ENCODE measurements around the gene CUL1. TPM values are rescaled to one million over a fixed set of nuclear protein-coding genes. Genes with fewer than 3 reads are reported as not detected.

CUL1 gene
- total and polyA plus RNA-seq, 4 donors = 22.9 to 56.5 (median 32.8) TPM

DNA sequence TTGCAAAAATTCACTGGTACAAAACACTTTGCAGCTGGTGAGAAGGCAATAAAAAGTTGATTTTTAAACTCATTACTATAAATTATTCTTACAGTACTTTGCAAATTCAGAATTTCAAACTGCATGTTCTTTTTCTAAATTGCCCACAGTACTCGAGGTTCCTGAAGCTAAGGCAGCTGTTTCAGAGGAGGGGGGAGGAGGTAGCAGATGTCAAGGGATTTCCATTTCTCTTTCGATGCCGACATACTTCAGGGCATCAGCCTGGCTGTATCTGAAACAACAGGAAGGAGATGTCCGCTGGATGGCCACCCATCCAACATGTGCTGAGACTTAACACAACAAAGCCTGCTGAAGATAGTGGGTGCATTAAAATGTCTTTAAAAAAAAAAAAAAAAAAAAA, 108.7 kb downstream of the CUL1 start:
- H3K36me3 ChIP-seq (ENCODE audit: control insufficient read depth in 4 of 4, insufficient read depth in 4 of 4, low read length in 4 of 4) = peaks cover 3 to 34% (median 19%) of the 10 kb centered on the region in 4 donors
- H3K27ac ChIP-seq (ENCODE audit: low read depth in 1 of 2, low read length in 1 of 2) = no peak overlapping the region
- DNase-seq (no peak), ATAC-seq (ENCODE audit: insufficient read depth, low FRiP score) (no peak)
- H3K4me3 ChIP-seq = no peak overlapping the region
- H3K4me1 ChIP-seq (ENCODE audit: control insufficient read depth in 5 of 5, insufficient read depth in 5 of 5, low read length in 5 of 5) = no peaks in the 10 kb centered on the region
- no peaks in the 10 kb centered on the region for H3K9me3 ChIP-seq (ENCODE audit: control insufficient read depth in 4 of 4, insufficient read depth in 3 of 4, low read length in 3 of 4)
- H3K9ac ChIP-seq (ENCODE audit: insufficient read depth in 1 of 2, low read length in 2 of 2) = no peak overlapping the region
- TF ChIP-seq, protein P1, sequence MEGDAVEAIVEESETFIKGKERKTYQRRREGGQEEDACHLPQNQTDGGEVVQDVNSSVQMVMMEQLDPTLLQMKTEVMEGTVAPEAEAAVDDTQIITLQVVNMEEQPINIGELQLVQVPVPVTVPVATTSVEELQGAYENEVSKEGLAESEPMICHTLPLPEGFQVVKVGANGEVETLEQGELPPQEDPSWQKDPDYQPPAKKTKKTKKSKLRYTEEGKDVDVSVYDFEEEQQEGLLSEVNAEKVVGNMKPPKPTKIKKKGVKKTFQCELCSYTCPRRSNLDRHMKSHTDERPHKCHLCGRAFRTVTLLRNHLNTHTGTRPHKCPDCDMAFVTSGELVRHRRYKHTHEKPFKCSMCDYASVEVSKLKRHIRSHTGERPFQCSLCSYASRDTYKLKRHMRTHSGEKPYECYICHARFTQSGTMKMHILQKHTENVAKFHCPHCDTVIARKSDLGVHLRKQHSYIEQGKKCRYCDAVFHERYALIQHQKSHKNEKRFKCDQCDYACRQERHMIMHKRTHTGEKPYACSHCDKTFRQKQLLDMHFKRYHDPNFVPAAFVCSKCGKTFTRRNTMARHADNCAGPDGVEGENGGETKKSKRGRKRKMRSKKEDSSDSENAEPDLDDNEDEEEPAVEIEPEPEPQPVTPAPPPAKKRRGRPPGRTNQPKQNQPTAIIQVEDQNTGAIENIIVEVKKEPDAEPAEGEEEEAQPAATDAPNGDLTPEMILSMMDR (IDR thresholded peaks at IDR 0.05; ENCODE audit: control extremely low read depth, extremely low read depth) = no peak
- 88 to 90% methylated on average over 4 of the region's 4 CpGs for WGBS, 2 donors
- H3K27me3 ChIP-seq (ENCODE audit: control insufficient read depth in 3 of 3, insufficient read depth in 3 of 3, low read length in 2 of 3) = no peaks in the 10 kb centered on the region

DNA sequence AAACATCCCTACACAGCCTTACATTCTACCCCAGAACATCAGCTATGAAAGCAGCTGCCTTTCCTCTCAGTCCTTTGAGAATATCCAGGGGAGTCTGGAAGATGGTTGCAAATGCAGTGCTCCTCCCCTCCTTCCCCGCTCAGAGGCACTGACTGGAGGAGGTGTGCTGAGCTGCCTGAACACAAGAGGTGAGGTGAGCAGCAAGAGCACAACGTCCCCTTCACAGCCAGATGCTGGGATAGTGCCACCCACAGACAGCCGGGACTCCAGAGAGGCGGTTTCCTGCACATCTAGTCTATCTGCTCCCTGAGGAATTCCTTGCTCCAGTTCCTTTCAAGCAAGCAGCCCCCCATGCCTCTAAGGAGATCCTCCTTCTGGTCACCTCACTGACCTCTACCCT, 111.2 kb downstream of the CUL1 start:
- TF ChIP-seq, protein P1 (IDR thresholded peaks at IDR 0.05; ENCODE audit: control extremely low read depth, extremely low read depth) = no peak
- ATAC-seq (ENCODE audit: insufficient read depth, low FRiP score) (no peak), DNase-seq (no peak)
- no peak overlapping the region for H3K4me3 ChIP-seq
- no peak overlapping the region for H3K27ac ChIP-seq (ENCODE audit: low read depth in 1 of 2, low read length in 1 of 2)
- H3K36me3 ChIP-seq (ENCODE audit: control insufficient read depth in 4 of 4, insufficient read depth in 4 of 4, low read length in 4 of 4) = peaks cover 1 to 38% (median 22%) of the 10 kb centered on the region in 4 donors
- H3K9ac ChIP-seq (ENCODE audit: insufficient read depth in 1 of 2, low read length in 2 of 2) = no peak overlapping the region
- no peaks in the 10 kb centered on the region for H3K27me3 ChIP-seq (ENCODE audit: control insufficient read depth in 3 of 3, insufficient read depth in 3 of 3, low read length in 2 of 3)
- H3K4me1 ChIP-seq (ENCODE audit: control insufficient read depth in 5 of 5, insufficient read depth in 5 of 5, low read length in 5 of 5) = no peaks in the 10 kb centered on the region
- no peaks in the 10 kb centered on the region for H3K9me3 ChIP-seq (ENCODE audit: control insufficient read depth in 4 of 4, insufficient read depth in 3 of 4, low read length in 3 of 4)
- 83 to 88% methylated on average over 4 of the region's 4 CpGs for WGBS, 2 donors

DNA sequence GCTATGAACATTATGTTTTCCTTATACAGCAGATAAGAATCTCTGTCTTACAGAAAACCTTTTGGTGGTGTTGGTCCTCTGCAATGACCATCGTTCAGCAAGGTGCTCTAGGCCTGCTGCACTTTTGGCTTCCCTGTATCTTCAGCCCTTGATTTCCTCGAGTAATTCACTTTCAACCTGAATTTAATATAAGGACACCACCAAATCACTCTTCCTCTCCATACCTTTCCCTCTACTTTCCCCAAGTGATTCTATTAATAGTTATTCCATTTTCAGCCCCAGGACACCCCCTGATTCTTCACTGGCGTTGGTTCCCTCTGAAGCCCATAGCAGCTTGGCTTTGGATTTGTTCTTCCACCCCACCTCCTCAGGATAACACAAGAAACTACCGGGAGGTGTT, 113.2 kb downstream of the CUL1 start:
- DNase-seq = no peak
- Histone ChIP-seq H3K27me3 (ENCODE audit: control insufficient read depth in 3 of 3, insufficient read depth in 3 of 3, low read length in 2 of 3) (no peaks in the 10 kb centered on the region), H3K4me1 (ENCODE audit: control insufficient read depth in 5 of 5, insufficient read depth in 5 of 5, low read length in 5 of 5) (no peaks in the 10 kb centered on the region), H3K27ac (ENCODE audit: low read depth in 1 of 2, low read length in 1 of 2) (no peak overlapping the region), H3K36me3 (ENCODE audit: control insufficient read depth in 4 of 4, insufficient read depth in 4 of 4, low read length in 4 of 4) (peaks cover 1 to 42% (median 18%) of the 10 kb centered on the region in 4 donors), H3K9me3 (ENCODE audit: control insufficient read depth in 4 of 4, insufficient read depth in 3 of 4, low read length in 3 of 4) (no peaks in the 10 kb centered on the region), H3K4me3 (no peak overlapping the region), H3K9ac (ENCODE audit: insufficient read depth in 1 of 2, low read length in 2 of 2) (no peak overlapping the region)
- TF ChIP-seq, protein P1 (IDR thresholded peaks at IDR 0.05; ENCODE audit: control extremely low read depth, extremely low read depth) = no peak
- ATAC-seq (ENCODE audit: insufficient read depth, low FRiP score) = no peak
- 87 to 98% methylated on average over 4 of the region's 4 CpGs for WGBS, 2 donors

DNA sequence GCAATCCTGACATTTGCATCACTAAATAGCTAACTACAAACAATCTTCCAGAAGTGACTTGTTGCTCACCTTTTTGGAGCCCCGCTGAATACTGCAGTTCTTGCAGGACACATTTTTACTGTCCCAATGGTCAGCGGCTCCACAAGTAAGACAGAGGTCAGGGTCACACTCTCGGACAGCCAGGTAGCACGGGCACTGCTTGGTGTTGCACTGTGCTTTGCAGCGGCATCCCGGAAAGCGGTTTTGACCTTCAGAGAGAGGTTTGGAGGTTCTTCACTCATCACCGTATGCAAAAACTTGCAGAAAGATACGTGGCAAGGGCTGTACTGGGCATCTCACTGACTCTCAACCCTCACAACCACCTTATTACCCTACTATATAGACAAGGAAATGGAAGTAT, 115.2 kb downstream of the CUL1 start:
- TF ChIP-seq, protein P1 (IDR thresholded peaks at IDR 0.05; ENCODE audit: control extremely low read depth, extremely low read depth) = no peak
- H3K9me3 ChIP-seq (ENCODE audit: control insufficient read depth in 4 of 4, insufficient read depth in 3 of 4, low read length in 3 of 4) = no peaks in the 10 kb centered on the region
- ATAC-seq (ENCODE audit: insufficient read depth, low FRiP score) (no peak), DNase-seq (no peak)
- peaks cover 1 to 38% (median 19%) of the 10 kb centered on the region in 4 donors for H3K36me3 ChIP-seq (ENCODE audit: control insufficient read depth in 4 of 4, insufficient read depth in 4 of 4, low read length in 4 of 4)
- 95 to 97% methylated on average over 9 of the region's 9 CpGs for WGBS, 2 donors
- H3K27me3 ChIP-seq (ENCODE audit: control insufficient read depth in 3 of 3, insufficient read depth in 3 of 3, low read length in 2 of 3) = no peaks in the 10 kb centered on the region
- no peak overlapping the region for H3K4me3 ChIP-seq
- no peaks in the 10 kb centered on the region for H3K4me1 ChIP-seq (ENCODE audit: control insufficient read depth in 5 of 5, insufficient read depth in 5 of 5, low read length in 5 of 5)
- no peak overlapping the region for H3K9ac ChIP-seq (ENCODE audit: insufficient read depth in 1 of 2, low read length in 2 of 2)
- H3K27ac ChIP-seq (ENCODE audit: low read depth in 1 of 2, low read length in 1 of 2) = no peak overlapping the region
